ENCODE results near the gene PLEKHG3.
A peak's percentile ranks its signal among the peaks of the same experiment; 100 is the strongest.

PLEKHG3 gene

DNA sequence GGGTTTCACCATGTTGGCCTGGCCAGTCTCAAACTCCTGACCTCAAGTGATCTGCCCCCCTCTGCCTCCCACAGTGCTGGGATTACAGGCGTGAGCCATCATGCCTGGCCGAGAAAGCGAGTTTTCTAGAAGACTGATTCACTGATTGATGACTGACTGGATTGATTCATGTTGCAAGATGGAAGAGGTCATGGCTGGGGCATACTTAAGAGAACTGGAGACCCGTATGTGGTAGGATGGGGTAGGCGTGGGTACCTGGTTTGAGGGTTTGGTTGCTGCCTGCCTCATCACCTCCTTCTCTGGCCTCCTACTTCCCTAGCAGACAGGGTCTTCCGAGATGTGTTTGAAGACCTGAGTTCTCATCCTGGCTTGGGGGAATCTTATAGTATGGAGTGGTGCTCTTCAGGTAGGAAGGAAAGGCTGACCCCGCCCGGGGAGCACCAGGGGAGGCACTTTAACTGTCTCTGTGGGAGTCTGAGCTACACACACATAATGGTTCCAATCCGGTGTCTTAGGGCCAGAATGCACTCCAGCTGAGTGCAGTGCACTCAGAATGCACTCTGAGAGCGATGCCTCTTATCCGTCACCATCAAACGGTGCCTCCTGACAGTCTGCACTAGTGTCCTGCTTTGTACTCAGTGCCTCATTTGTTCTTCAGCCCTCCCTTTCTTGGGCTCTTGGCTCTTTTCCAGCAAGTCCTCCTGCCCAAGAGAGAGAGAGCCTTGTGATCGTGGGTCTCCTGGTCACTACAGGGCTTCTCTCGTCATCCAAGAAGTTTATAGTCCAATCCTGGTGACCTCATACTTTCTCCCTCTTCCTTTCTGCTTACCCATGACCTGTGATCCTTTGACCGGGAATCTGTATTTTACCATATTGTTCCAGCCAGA, 19.7 kb downstream of the PLEKHG3 start:
- DNase-seq (ENCODE audit: low read depth, low spot score) = no peak
- TF ChIP-seq, protein P1, sequence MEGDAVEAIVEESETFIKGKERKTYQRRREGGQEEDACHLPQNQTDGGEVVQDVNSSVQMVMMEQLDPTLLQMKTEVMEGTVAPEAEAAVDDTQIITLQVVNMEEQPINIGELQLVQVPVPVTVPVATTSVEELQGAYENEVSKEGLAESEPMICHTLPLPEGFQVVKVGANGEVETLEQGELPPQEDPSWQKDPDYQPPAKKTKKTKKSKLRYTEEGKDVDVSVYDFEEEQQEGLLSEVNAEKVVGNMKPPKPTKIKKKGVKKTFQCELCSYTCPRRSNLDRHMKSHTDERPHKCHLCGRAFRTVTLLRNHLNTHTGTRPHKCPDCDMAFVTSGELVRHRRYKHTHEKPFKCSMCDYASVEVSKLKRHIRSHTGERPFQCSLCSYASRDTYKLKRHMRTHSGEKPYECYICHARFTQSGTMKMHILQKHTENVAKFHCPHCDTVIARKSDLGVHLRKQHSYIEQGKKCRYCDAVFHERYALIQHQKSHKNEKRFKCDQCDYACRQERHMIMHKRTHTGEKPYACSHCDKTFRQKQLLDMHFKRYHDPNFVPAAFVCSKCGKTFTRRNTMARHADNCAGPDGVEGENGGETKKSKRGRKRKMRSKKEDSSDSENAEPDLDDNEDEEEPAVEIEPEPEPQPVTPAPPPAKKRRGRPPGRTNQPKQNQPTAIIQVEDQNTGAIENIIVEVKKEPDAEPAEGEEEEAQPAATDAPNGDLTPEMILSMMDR (IDR thresholded peaks at IDR 0.05; ENCODE audit: low read depth, low read length) = no peak
- H3K4me3 ChIP-seq (ENCODE audit: low read depth, low read length) = no peak overlapping the region
- in situ Hi-C loops (cut with HindIII; ENCODE audit: low sequenced_read_pairs) = no loop called here

GRCh38 chr14:64724578-64724930, 20.3 kb downstream of the PLEKHG3 start:
- no peak overlapping the region for H3K4me3 ChIP-seq (ENCODE audit: low read depth, low read length)
- TF ChIP-seq, protein P1 (IDR thresholded peaks at IDR 0.05; ENCODE audit: low read depth, low read length) = no peak
- in situ Hi-C loops (cut with HindIII; ENCODE audit: low sequenced_read_pairs) = no loop called here
- DNase-seq (ENCODE audit: low read depth, low spot score) = no peak

- H3K4me3 ChIP-seq (ENCODE audit: low read depth, low read length) = no peak overlapping the region
- TF ChIP-seq, protein P1 (IDR thresholded peaks at IDR 0.05; ENCODE audit: low read depth, low read length) = no peak
- DNase-seq (ENCODE audit: low read depth, low spot score) = no peak
- in situ Hi-C loops (cut with HindIII; ENCODE audit: low sequenced_read_pairs) = no loop called here
Observed at GRCh38 chr14:64725261-64725815, 21.1 kb downstream of the PLEKHG3 start.

DNA sequence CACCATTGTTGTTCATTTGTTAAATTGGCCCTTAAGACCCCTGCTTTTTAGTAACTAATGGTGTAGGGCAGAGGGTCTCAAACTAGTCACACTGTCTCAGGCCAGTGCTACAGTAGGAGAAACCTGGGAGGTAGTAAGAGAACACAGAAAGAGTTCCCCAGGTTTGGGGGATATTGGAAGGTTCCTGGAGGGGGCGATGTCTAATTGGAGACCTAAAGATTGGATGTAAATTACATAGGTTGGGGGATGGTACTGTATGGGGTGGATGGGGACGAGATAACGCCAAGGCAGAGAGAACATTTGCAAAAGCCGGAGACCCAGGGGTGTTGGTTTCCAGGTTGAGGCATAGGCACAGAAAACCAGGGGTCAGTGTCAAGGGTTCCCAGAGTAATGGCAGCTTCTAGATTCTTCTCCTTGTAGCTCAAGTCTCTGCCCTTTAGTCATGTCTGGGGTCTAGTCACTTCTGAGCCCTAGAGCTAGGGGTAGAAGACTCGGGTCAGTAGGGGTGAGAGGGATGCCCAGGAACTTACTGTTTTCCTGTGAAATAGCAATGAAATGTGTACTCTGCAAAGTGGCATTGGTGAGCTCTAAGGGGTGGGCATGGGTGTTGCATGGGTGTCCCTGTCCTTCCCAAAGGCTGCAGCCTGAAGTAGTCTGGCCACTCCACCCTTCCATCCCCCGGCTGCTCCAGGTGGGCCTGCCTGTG, 21.8 kb downstream of the PLEKHG3 start:
- in situ Hi-C loops (cut with HindIII; ENCODE audit: low sequenced_read_pairs) = no loop called here
- TF ChIP-seq, protein P1 (IDR thresholded peaks at IDR 0.05; ENCODE audit: low read depth, low read length) = no peak
- no peak overlapping the region for H3K4me3 ChIP-seq (ENCODE audit: low read depth, low read length)
- DNase-seq (ENCODE audit: low read depth, low spot score) = no peak

GRCh38 chr14:64726585-64726890, 22.3 kb downstream of the PLEKHG3 start:
- in situ Hi-C loops (cut with HindIII; ENCODE audit: low sequenced_read_pairs) = no loop called here
- H3K4me3 ChIP-seq (ENCODE audit: low read depth, low read length) = no peak overlapping the region
- peak; percentile 57 for DNase-seq (ENCODE audit: low read depth, low spot score)
- TF ChIP-seq, protein P1 (IDR thresholded peaks at IDR 0.05; ENCODE audit: low read depth, low read length) = no peak

- no peak overlapping the region for H3K4me3 ChIP-seq (ENCODE audit: low read depth, low read length)
- in situ Hi-C loops (cut with HindIII; ENCODE audit: low sequenced_read_pairs) = no loop called here
- DNase-seq (ENCODE audit: low read depth, low spot score) = no peak
- TF ChIP-seq, protein P1 (IDR thresholded peaks at IDR 0.05; ENCODE audit: low read depth, low read length) = no peak
Observed at GRCh38 chr14:64727551-64728071, 23.4 kb downstream of the PLEKHG3 start.
